HEK293 (cell line): ENCODE results near the gene ACVR1.

Experiments
- CTCF ChIP-seq: fragments of 450-650 bp; formaldehyde crosslinking; IDR thresholded peaks from 2 replicates; pipeline ENCODE4 v1.5.1; 2016; ENCODE audit warnings: missing biosample characterization, missing genetic modification characterization
- KLF10 ChIP-seq: fragments of 450-650 bp; IDR thresholded peaks from 2 replicates; pipeline ENCODE4 v1.5.1; 2018; ENCODE audit warnings: missing biosample characterization, mild to moderate bottlenecking, missing genetic modification characterization
- MYNN ChIP-seq: fragments of 450-650 bp; formaldehyde crosslinking; IDR thresholded peaks from 2 replicates; pipeline ENCODE4 v1.5.1; 2016; ENCODE audit warnings: missing biosample characterization, missing genetic modification characterization, borderline replicate concordance
- ZNF24 ChIP-seq: fragments of 450-650 bp; formaldehyde crosslinking; IDR thresholded peaks from 2 replicates; pipeline ENCODE4 v1.5.1; 2016; ENCODE audit warnings: missing biosample characterization, missing genetic modification characterization
- ZNF274 ChIP-seq, 2 experiments: fragments of 200-500 bp in 1 of 2; fragments of 450-650 bp in 1 of 2; sonication (Bioruptor generic) in 1 of 2; formaldehyde crosslinking in 1 of 2; IDR thresholded peaks; 2 replicates each; pipeline versions ENCODE4 v1.5.1 to v1.6.1; 2014 to 2016; ENCODE audit warnings: borderline replicate concordance in 1 of 2, inconsistent platforms in 1 of 2, low read length in 1 of 2, missing biosample characterization in 1 of 2, missing genetic modification characterization in 1 of 2
- ZNF335 ChIP-seq: fragments of 450-650 bp; formaldehyde crosslinking; conservative IDR thresholded peaks from 2 replicates; pipeline ENCODE4 v1.5.1; 2016; ENCODE audit warnings: missing biosample characterization, missing genetic modification characterization
- ZNF513 ChIP-seq: fragments of 450-650 bp; IDR thresholded peaks from 2 replicates; pipeline ENCODE4 v1.5.1; 2018; ENCODE audit warnings: missing biosample characterization, missing genetic modification characterization

- TF ChIP-seq CTCF (tag by site-specific recombination) (no peak), ZNF335 (no peak), ZNF513 (tag by site-specific recombination) (no peak), ZNF24 (no peak), ZNF274 (IDR thresholded peaks at IDR 0.05; ENCODE audit: low read length) (no peak), ZNF274 (tag by site-specific recombination; IDR thresholded peaks at IDR 0.05; ENCODE audit: borderline replicate concordance) (no peak), KLF10 (tag by site-specific recombination) (no peak), MYNN (tag by site-specific recombination) (no peak)
These were observed 26.6 kb upstream of the ACVR1 start for GRCh38 chr2:157902692-157903091.
